GM23248 (cell line): ENCODE results near the gene SMYD1. TPM values are rescaled to one million over a fixed set of nuclear protein-coding genes. Genes with fewer than 3 reads are reported as not detected.

ENCODE experiments used
- DNase-seq: peaks from one replicate; pipeline ENCODE4 v3.0.0-alpha.2; 2015
- H2AFZ ChIP-seq: fragments of 200-600 bp; sonication (generic); 2 replicates; pipeline ENCODE4 v1.6.1; 2016; ENCODE audit warnings: antibody characterized with exemption
- H3F3A ChIP-seq: fragments of 200-600 bp; sonication (generic); 2 replicates; pipeline ENCODE4 v1.6.1; 2016; ENCODE audit warnings: mild to moderate bottlenecking, antibody characterized with exemption, mixed run types; ENCODE audit not compliant: insufficient read depth
- H3K27ac ChIP-seq: fragments of 200-600 bp; sonication (generic); 2 replicates; pipeline ENCODE4 v1.5.1; 2016; ENCODE audit warnings: mild to moderate bottlenecking
- H3K27me3 ChIP-seq: fragments of 200-600 bp; sonication (generic); replicated peaks from 2 replicates; pipeline ENCODE4 v1.6.1; 2016; ENCODE audit warnings: mild to moderate bottlenecking; ENCODE audit not compliant: insufficient read depth
- H3K36me3 ChIP-seq: fragments of 200-600 bp; sonication (generic); 2 replicates; pipeline ENCODE4 v1.6.1; 2016; ENCODE audit warnings: low read depth, mild to moderate bottlenecking
- H3K4me1 ChIP-seq: fragments of 200-600 bp; sonication (generic); 2 replicates; pipeline ENCODE4 v1.6.1; 2016; ENCODE audit warnings: mild to moderate bottlenecking; ENCODE audit not compliant: insufficient read depth
- H3K4me2 ChIP-seq: fragments of 200-600 bp; sonication (generic); one replicate; pipeline ENCODE4 v1.6.1; 2016; ENCODE audit warnings: mild to moderate bottlenecking; ENCODE audit not compliant: unreplicated experiment
- H3K4me3 ChIP-seq: fragments of 200-600 bp; sonication (generic); 2 replicates; pipeline ENCODE4 v1.5.1; 2016; ENCODE audit warnings: mild to moderate bottlenecking
- H3K79me2 ChIP-seq: fragments of 200-600 bp; sonication (generic); 2 replicates; pipeline ENCODE4 v1.6.1; 2016; ENCODE audit warnings: mild to moderate bottlenecking; ENCODE audit not compliant: insufficient read depth
- H3K9ac ChIP-seq: fragments of 200-600 bp; sonication (generic); 2 replicates; pipeline ENCODE4 v1.6.1; 2016; ENCODE audit warnings: mild to moderate bottlenecking
- H3K9me2 ChIP-seq: fragments of 200-600 bp; sonication (generic); 2 replicates; pipeline ENCODE4 v1.6.1; 2016; ENCODE audit warnings: mixed run types, mild to moderate bottlenecking, moderate library complexity; ENCODE audit not compliant: insufficient read depth
- H3K9me3 ChIP-seq: fragments of 200-600 bp; sonication (generic); one replicate; pipeline ENCODE4 v1.6.1; 2017; ENCODE audit warnings: low read depth
- H4K20me1 ChIP-seq: fragments of 200-600 bp; sonication (generic); 2 replicates; pipeline ENCODE4 v1.6.0; 2016; ENCODE audit not compliant: insufficient read depth
- EZH2 ChIP-seq: fragments of 200-600 bp; sonication (generic); IDR thresholded peaks from 2 replicates; pipeline ENCODE4 v1.6.1; 2018; ENCODE audit warnings: antibody characterized with exemption, mild to moderate bottlenecking; ENCODE audit not compliant: insufficient read depth, poor library complexity, severe bottlenecking
- EZH2phosphoT487 ChIP-seq: fragments of 200-600 bp; sonication (generic); IDR thresholded peaks from 2 replicates; pipeline ENCODE4 v1.6.1; 2018; ENCODE audit warnings: antibody characterized with exemption, moderate library complexity, mild to moderate bottlenecking, low read depth; ENCODE audit not compliant: insufficient read depth
- WGBS, 2 experiments: methylation state at CpG; one replicate each; pipeline ENCODE4 v1.1.6; 2015 to 2017; ENCODE audit warnings: low lambda C conversion rate in 2 of 2, low coverage in 1 of 2; ENCODE audit errors: missing lambda C conversion rate in 2 of 2; 5-methylcytosine and 5-hydroxymethylcytosine counted together
- in situ Hi-C: fragments of 300-500 bp; cut with MboI; formaldehyde crosslinking; loops from 2 replicates; pipeline ENCODE4 v1.15.0; 2020
- polyA plus RNA-seq: library from polyadenylated mRNA; unstranded; fragments of >200 nt; fragmentation: Nextera tagmentation; extraction: Ambion mirVana; gene quantifications from 2 replicates; pipeline ENCODE4 v1.2.1, GENCODE V29; 2016
- total RNA-seq: library from RNA; depleted of rRNA; stranded (reverse); fragments of >200 nt; shearing (Covaris generic); gene quantifications from 2 replicates; pipeline ENCODE4 v1.2.3, GENCODE V29; 2014

The SMYD1 gene
- total and polyA plus RNA-seq, 2 experiments from 2014 or later = not detected

GRCh38 chr2:88053296-88053695 is 14.3 kb upstream of the SMYD1 start:
- no peak for TF ChIP-seq EZH2phosphoT487
- no peak for TF ChIP-seq EZH2
- Histone ChIP-seq H3K79me2 (peaks cover 80% of the 10 kb centered on the region), H3K27me3 (no peaks in the 10 kb centered on the region), H3F3A (peaks cover 20% of the 10 kb centered on the region), H3K9ac (peak overlapping the region; percentile 88), H4K20me1 (0 out of 2 replicates have a peak, but pooled peaks cover 13% of the 10 kb centered on the region), H3K4me1 (peaks cover 21% of the 10 kb centered on the region), H3K36me3 (peaks cover 16% of the 10 kb centered on the region), H3K27ac (peak overlapping the region; percentile 76), H2AFZ (no peak overlapping the region), H3K9me2 (no peaks in the 10 kb centered on the region), H3K9me3 (no peaks in the 10 kb centered on the region), H3K4me2 (peak overlapping the region; percentile 97), H3K4me3 (peak overlapping the region; percentile 81)
- in situ Hi-C loops = no loop called here
- 3 to 4% methylated on average over 1 of the region's 1 CpG for WGBS, 2 experiments
- peak; percentile 73 for DNase-seq

- H3K4me1 ChIP-seq = peaks cover 21% of the 10 kb centered on the region
- peaks cover 20% of the 10 kb centered on the region for H3F3A ChIP-seq
- H3K9me3 ChIP-seq = no peaks in the 10 kb centered on the region
- peak overlapping the region; percentile 81 for H3K4me3 ChIP-seq
- WGBS, 2 experiments = 4 to 6% methylated on average over 10 of the region's 10 CpGs
- peak overlapping the region; percentile 97 for H3K4me2 ChIP-seq
- DNase-seq = peak; percentile 46
- no peaks in the 10 kb centered on the region for H3K27me3 ChIP-seq
- H4K20me1 ChIP-seq = 0 out of 2 replicates have a peak, but pooled peaks cover 13% of the 10 kb centered on the region
- no peak for TF ChIP-seq EZH2phosphoT487
- no peak for TF ChIP-seq EZH2
- peaks cover 8% of the 10 kb centered on the region for H3K36me3 ChIP-seq
- H3K9me2 ChIP-seq = no peaks in the 10 kb centered on the region
- in situ Hi-C loops = no loop called here
- peak overlapping the region; percentile 76 for H3K27ac ChIP-seq
- H3K79me2 ChIP-seq = peaks cover 72% of the 10 kb centered on the region
- peak overlapping the region; percentile 35 for H2AFZ ChIP-seq
- H3K9ac ChIP-seq = peak overlapping the region; percentile 88
Observed at GRCh38 chr2:88053934-88054781, 13.5 kb upstream of the SMYD1 start.

GRCh38 chr2:88054782-88055370 is 12.7 kb upstream of the SMYD1 start:
- in situ Hi-C loops = no loop called here
- Histone ChIP-seq H3K9me3 (no peaks in the 10 kb centered on the region), H3K27ac (peak overlapping the region; percentile 76), H3K27me3 (no peaks in the 10 kb centered on the region), H2AFZ (peak overlapping the region; percentile 35), H3K4me1 (peaks cover 21% of the 10 kb centered on the region), H3K4me3 (peak overlapping the region; percentile 81), H3K9me2 (no peaks in the 10 kb centered on the region), H3K9ac (peak overlapping the region; percentile 88), H3K36me3 (peaks cover 6% of the 10 kb centered on the region; the same call in 1 of the 2 replicates), H3K79me2 (peaks cover 65% of the 10 kb centered on the region), H4K20me1 (0 out of 2 replicates have a peak, but pooled peaks cover 13% of the 10 kb centered on the region), H3F3A (peaks cover 20% of the 10 kb centered on the region), H3K4me2 (peak overlapping the region; percentile 97)
- TF ChIP-seq EZH2phosphoT487 (no peak), EZH2 (no peak)
- WGBS, 2 experiments = 7% methylated on average over 24 to 25 of the region's 25 CpGs
- DNase-seq = peak; percentile 62

GRCh38 chr2:88055371-88056128 is 12.1 kb upstream of the SMYD1 start, which contains the start of gene KRCC1:
KRCC1 (minus strand) TSS chr2:88055783; CDS start chr2:88028563, 27,220 bp downstream.
- H2AFZ ChIP-seq = peak within 1 kb of the TSS; percentile 89
- in situ Hi-C loops = no loop called here

More at GRCh38 chr2:88055371-88056128, 12.1 kb upstream of the SMYD1 start, which contains the start of gene KRCC1:
- no peak for TF ChIP-seq EZH2phosphoT487
- TF ChIP-seq EZH2 = no peak
- Histone ChIP-seq H3K36me3 (peaks cover 6% of the 10 kb centered on the region; the same call in 1 of the 2 replicates), H3K27ac (peak within 1 kb of the TSS; percentile 76), H3F3A (peaks cover 20% of the 10 kb centered on the region), H3K4me3 (peak within 1 kb of the TSS; percentile 81), H3K4me1 (peaks cover 21% of the 10 kb centered on the region), H3K4me2 (peak within 1 kb of the TSS; percentile 97), H3K9me3 (no peaks in the 10 kb centered on the region), H3K27me3 (no peaks in the 10 kb centered on the region), H4K20me1 (0 out of 2 replicates have a peak, but pooled peaks cover 13% of the 10 kb centered on the region), H3K79me2 (peaks cover 58% of the 10 kb centered on the region), H3K9ac (peak within 1 kb of the TSS; percentile 88), H3K9me2 (no peaks in the 10 kb centered on the region)
- peak; percentile 97 for DNase-seq
- 0 to 1% methylated on average over 62 to 74 of the region's 77 CpGs for WGBS, 2 experiments
